ENCODE data around the gene RGS8.

- TF ChIP-seq CTCF (IDR thresholded peaks at IDR 0.05) (no peak), POLR2A (IDR thresholded peaks at IDR 0.05) (no peak)
Measured at GRCh38 chr1:182716740-182717720, 32.6 kb upstream of the RGS8 start.
